ENCODE measurements around the gene PDE5A.

PDE5A gene

GRCh38 chr4:119550857-119551532 lies 77.6 kb downstream of the PDE5A start:
- Histone ChIP-seq H3K4me2 (ENCODE audit: low read depth, low read length) (no peak overlapping the region), H3K9ac (ENCODE audit: low read length) (no peak overlapping the region), H2AFZ (ENCODE audit: low read length) (no peak overlapping the region), H3K4me1 (ENCODE audit: low read length) (no peaks in the 10 kb centered on the region), H3F3A (ENCODE audit: insufficient read depth, low read length) (no peaks in the 10 kb centered on the region), H3K36me3 (replicated peaks; ENCODE audit: insufficient read depth, low read length) (no peaks in the 10 kb centered on the region), H3K4me3 (ENCODE audit: low read length) (no peak overlapping the region), H4K20me1 (ENCODE audit: insufficient read depth, low read length) (no peaks in the 10 kb centered on the region), H3K27ac (ENCODE audit: low read length) (no peak overlapping the region), H3K79me2 (ENCODE audit: low read length) (no peaks in the 10 kb centered on the region), H3K9me3 (replicated peaks; ENCODE audit: insufficient read depth, low read length) (no peaks in the 10 kb centered on the region), H3K9me2 (replicated peaks; ENCODE audit: insufficient read depth, low read length) (no peaks in the 10 kb centered on the region), H3K27me3 (replicated peaks; ENCODE audit: insufficient read depth, low read length) (no peaks in the 10 kb centered on the region)
- TF ChIP-seq EZH2phosphoT487 (IDR thresholded peaks at IDR 0.05; ENCODE audit: low read length), result no peak
- no peak for TF ChIP-seq EZH2 (optimal IDR thresholded peaks at IDR 0.05; ENCODE audit: low read depth, low read length)
- no peak for TF ChIP-seq CTCF (IDR thresholded peaks at IDR 0.05; ENCODE audit: low read length)
- no peak for DNase-seq

GRCh38 chr4:119549639-119550038 lies 79.0 kb downstream of the PDE5A start:
- Histone ChIP-seq H3K4me1 (ENCODE audit: low read length) (no peaks in the 10 kb centered on the region), H3K36me3 (replicated peaks; ENCODE audit: insufficient read depth, low read length) (no peaks in the 10 kb centered on the region), H3K4me2 (ENCODE audit: low read depth, low read length) (no peak overlapping the region), H3K79me2 (ENCODE audit: low read length) (no peaks in the 10 kb centered on the region), H3K4me3 (ENCODE audit: low read length) (no peak overlapping the region), H3K9me3 (replicated peaks; ENCODE audit: insufficient read depth, low read length) (no peaks in the 10 kb centered on the region), H4K20me1 (ENCODE audit: insufficient read depth, low read length) (no peaks in the 10 kb centered on the region), H3K27ac (ENCODE audit: low read length) (no peak overlapping the region), H2AFZ (ENCODE audit: low read length) (no peak overlapping the region), H3F3A (ENCODE audit: insufficient read depth, low read length) (no peaks in the 10 kb centered on the region), H3K9ac (ENCODE audit: low read length) (no peak overlapping the region), H3K9me2 (replicated peaks; ENCODE audit: insufficient read depth, low read length) (no peaks in the 10 kb centered on the region), H3K27me3 (replicated peaks; ENCODE audit: insufficient read depth, low read length) (no peaks in the 10 kb centered on the region)
- TF ChIP-seq EZH2phosphoT487 (IDR thresholded peaks at IDR 0.05; ENCODE audit: low read length), result no peak
- TF ChIP-seq CTCF (IDR thresholded peaks at IDR 0.05; ENCODE audit: low read length), result no peak
- no peak for TF ChIP-seq EZH2 (optimal IDR thresholded peaks at IDR 0.05; ENCODE audit: low read depth, low read length)
- no peak for DNase-seq

- no peak for DNase-seq
- H3K27ac ChIP-seq (ENCODE audit: low read length), result no peak overlapping the region
- H3F3A ChIP-seq (ENCODE audit: insufficient read depth, low read length), result no peaks in the 10 kb centered on the region
- H3K4me3 ChIP-seq (ENCODE audit: low read length), result no peak overlapping the region
- TF ChIP-seq EZH2 (optimal IDR thresholded peaks at IDR 0.05; ENCODE audit: low read depth, low read length) (no peak), CTCF (IDR thresholded peaks at IDR 0.05; ENCODE audit: low read length) (no peak), EZH2phosphoT487 (IDR thresholded peaks at IDR 0.05; ENCODE audit: low read length) (no peak)
- no peak overlapping the region for H3K4me2 ChIP-seq (ENCODE audit: low read depth, low read length)
- no peaks in the 10 kb centered on the region for H3K9me2 ChIP-seq (replicated peaks; ENCODE audit: insufficient read depth, low read length)
- no peaks in the 10 kb centered on the region for H3K9me3 ChIP-seq (replicated peaks; ENCODE audit: insufficient read depth, low read length)
- H3K4me1 ChIP-seq (ENCODE audit: low read length), result no peaks in the 10 kb centered on the region
- H4K20me1 ChIP-seq (ENCODE audit: insufficient read depth, low read length), result no peaks in the 10 kb centered on the region
- no peaks in the 10 kb centered on the region for H3K27me3 ChIP-seq (replicated peaks; ENCODE audit: insufficient read depth, low read length)
- no peaks in the 10 kb centered on the region; the same call in 1 of the 2 replicates for H3K36me3 ChIP-seq (replicated peaks; ENCODE audit: insufficient read depth, low read length)
- no peak overlapping the region for H3K9ac ChIP-seq (ENCODE audit: low read length)
- H3K79me2 ChIP-seq (ENCODE audit: low read length), result no peaks in the 10 kb centered on the region
- H2AFZ ChIP-seq (ENCODE audit: low read length), result no peak overlapping the region
These were observed 84.8 kb downstream of the PDE5A start for GRCh38 chr4:119543779-119544178.

All from MM.1S (cell line).